NCI-H2227 (cell line): ENCODE data around the gene ELF3.
"Not testable (repeated sequence)": the region's sequence is repeated elsewhere in the genome, so short reads cannot be mapped to it uniquely, and the experiment has no call there.

ENCODE experiments used
- DNase-seq: peaks from one replicate; lab custom pipeline; 2025; ENCODE audit not compliant: unreplicated experiment; lab: John Stamatoyannopoulos, UW

ELF3 gene

GRCh38 chr1:202010180-202011015 is at the start of gene ELF3:
Gene ELF3 (plus strand): TSS chr1:202010587. CDS start chr1:202011137, 550 bp downstream.
- peak; percentile 6 for DNase-seq

GRCh38 chr1:201962382-201962781 is 48.0 kb upstream of the ELF3 start:
- DNase-seq, result not testable (repeated sequence)

- no peak for DNase-seq
These were observed 46.1 kb upstream of the ELF3 start for GRCh38 chr1:201964261-201964660.

- no peak for DNase-seq
These were observed 44.2 kb upstream of the ELF3 start for GRCh38 chr1:201966171-201966570.

GRCh38 chr1:201968202-201968925 is 42.0 kb upstream of the ELF3 start:
- no peak for DNase-seq

GRCh38 chr1:201970334-201971159 is 39.8 kb upstream of the ELF3 start:
- no peak for DNase-seq

- DNase-seq, result peak; percentile 73
These were observed 28.2 kb upstream of the ELF3 start for GRCh38 chr1:201982082-201982622.

GRCh38 chr1:201982623-201983379 is 27.6 kb upstream of the ELF3 start, which contains the start of gene RNPEP:
Gene RNPEP (plus strand): TSS chr1:201982648. CDS start chr1:201982667, 19 bp downstream.
- DNase-seq, result peak; percentile 76

GRCh38 chr1:201983380-201983805 is 27.0 kb upstream of the ELF3 start:
- no peak for DNase-seq

GRCh38 chr1:201984446-201984845 is 25.9 kb upstream of the ELF3 start:
- DNase-seq, result no peak

- DNase-seq, result no peak
These were observed 25.0 kb upstream of the ELF3 start for GRCh38 chr1:201985355-201985754.

GRCh38 chr1:201988601-201989000 is 21.8 kb upstream of the ELF3 start:
- no peak for DNase-seq

- no peak for DNase-seq
These were observed 20.8 kb upstream of the ELF3 start for GRCh38 chr1:201989354-201990128.

- DNase-seq, result no peak
These were observed 20.0 kb upstream of the ELF3 start for GRCh38 chr1:201990427-201990826.

- peak; percentile 66 for DNase-seq
These were observed 10.7 kb upstream of the ELF3 start for GRCh38 chr1:201999625-202000238.

GRCh38 chr1:202002507-202002906 is 7.9 kb upstream of the ELF3 start:
- DNase-seq, result no peak

- DNase-seq, result no peak
These were observed 5.7 kb upstream of the ELF3 start for GRCh38 chr1:202004711-202005110.

- DNase-seq, result no peak
These were observed 4.4 kb upstream of the ELF3 start for GRCh38 chr1:202005958-202006357.

- DNase-seq, result no peak
These were observed 3.1 kb upstream of the ELF3 start for GRCh38 chr1:202007304-202007703.
